Karpas-422 (cell line): Measurements from ENCODE around the gene KL. TPM values are rescaled to one million over a fixed set of nuclear protein-coding genes. Genes with fewer than 3 reads are reported as not detected.

Experiments
- DNase-seq: peaks from one replicate; pipeline ENCODE4 v3.0.0-alpha.2; 2015
- H2AFZ ChIP-seq: fragments of 200-600 bp; sonication (generic); 2 replicates; pipeline ENCODE4 v1.6.1; 2014; ENCODE audit warnings: antibody characterized with exemption, low read length, mixed read lengths
- H3K27ac ChIP-seq: fragments of 200-600 bp; sonication (generic); 2 replicates; pipeline ENCODE4 v1.5.1; 2014; ENCODE audit warnings: mild to moderate bottlenecking, low read length, moderate library complexity
- H3K27me3 ChIP-seq: fragments of 200-600 bp; sonication (generic); 2 replicates; pipeline ENCODE4 v1.6.1; 2014; ENCODE audit warnings: low read length, mixed read lengths
- H3K36me3 ChIP-seq: fragments of 200-600 bp; sonication (generic); 2 replicates; pipeline ENCODE4 v1.6.1; 2014; ENCODE audit warnings: low read length, mixed read lengths; ENCODE audit not compliant: insufficient read depth
- H3K4me1 ChIP-seq: fragments of 200-600 bp; sonication (generic); 2 replicates; pipeline ENCODE4 v1.6.1; 2014; ENCODE audit warnings: mild to moderate bottlenecking, low read length, mixed read lengths
- H3K4me2 ChIP-seq: fragments of 200-600 bp; sonication (generic); 2 replicates; pipeline ENCODE4 v1.6.1; 2014; ENCODE audit warnings: low read length, low read depth, mild to moderate bottlenecking; ENCODE audit not compliant: poor library complexity, severe bottlenecking
- H3K4me3 ChIP-seq: fragments of 200-600 bp; sonication (generic); 2 replicates; pipeline ENCODE4 v1.5.1; 2014; ENCODE audit warnings: mild to moderate bottlenecking, antibody characterized with exemption, low read length, mixed read lengths
- H3K79me2 ChIP-seq: fragments of 200-600 bp; sonication (generic); 2 replicates; pipeline ENCODE4 v1.6.1; 2014; ENCODE audit warnings: mild to moderate bottlenecking, low read length, mixed read lengths
- H3K9ac ChIP-seq: fragments of 200-600 bp; sonication (generic); 2 replicates; pipeline ENCODE4 v1.6.0; 2014; ENCODE audit warnings: low read length
- H3K9me2 ChIP-seq: fragments of 200-600 bp; sonication (generic), shearing (Covaris generic); replicated peaks from 2 replicates; pipeline ENCODE4 v1.6.0; 2014; ENCODE audit warnings: mild to moderate bottlenecking, low read length, moderate library complexity; ENCODE audit not compliant: insufficient read depth
- H3K9me3 ChIP-seq: fragments of 300-700, 200-600 bp; sonication (generic); 2 replicates; pipeline ENCODE4 v1.6.1; 2014; ENCODE audit warnings: low read length, mixed read lengths
- H4K20me1 ChIP-seq: fragments of 200-600 bp; sonication (generic); 2 replicates; pipeline ENCODE4 v1.6.1; 2014; ENCODE audit warnings: mild to moderate bottlenecking, antibody characterized with exemption, low read length, low read depth; ENCODE audit not compliant: insufficient read depth
- total RNA-seq: library from RNA; depleted of rRNA; stranded (reverse); fragments of >200 nt; shearing (Covaris generic); gene quantifications from 2 replicates; pipeline ENCODE4 v1.2.3, GENCODE V29; 2014; ENCODE audit warnings: low replicate concordance; rRNA removed

Gene KL
- not detected in 2 replicates for total RNA-seq

DNA sequence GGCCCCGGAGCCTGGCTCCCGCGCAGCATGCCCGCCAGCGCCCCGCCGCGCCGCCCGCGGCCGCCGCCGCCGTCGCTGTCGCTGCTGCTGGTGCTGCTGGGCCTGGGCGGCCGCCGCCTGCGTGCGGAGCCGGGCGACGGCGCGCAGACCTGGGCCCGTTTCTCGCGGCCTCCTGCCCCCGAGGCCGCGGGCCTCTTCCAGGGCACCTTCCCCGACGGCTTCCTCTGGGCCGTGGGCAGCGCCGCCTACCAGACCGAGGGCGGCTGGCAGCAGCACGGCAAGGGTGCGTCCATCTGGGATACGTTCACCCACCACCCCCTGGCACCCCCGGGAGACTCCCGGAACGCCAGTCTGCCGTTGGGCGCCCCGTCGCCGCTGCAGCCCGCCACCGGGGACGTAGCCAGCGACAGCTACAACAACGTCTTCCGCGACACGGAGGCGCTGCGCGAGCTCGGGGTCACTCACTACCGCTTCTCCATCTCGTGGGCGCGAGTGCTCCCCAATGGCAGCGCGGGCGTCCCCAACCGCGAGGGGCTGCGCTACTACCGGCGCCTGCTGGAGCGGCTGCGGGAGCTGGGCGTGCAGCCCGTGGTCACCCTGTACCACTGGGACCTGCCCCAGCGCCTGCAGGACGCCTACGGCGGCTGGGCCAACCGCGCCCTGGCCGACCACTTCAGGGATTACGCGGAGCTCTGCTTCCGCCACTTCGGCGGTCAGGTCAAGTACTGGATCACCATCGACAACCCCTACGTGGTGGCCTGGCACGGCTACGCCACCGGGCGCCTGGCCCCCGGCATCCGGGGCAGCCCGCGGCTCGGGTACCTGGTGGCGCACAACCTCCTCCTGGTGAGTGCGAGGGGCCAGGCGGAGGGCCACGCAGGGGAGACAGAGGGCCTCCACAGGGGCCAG is at the start of gene KL:
KL (plus strand) TSS at position 10 of the 909 bp plus-strand sequence; CDS start at position 28, 18 bp downstream.
- Histone ChIP-seq H3K9me2 (no peaks in the 10 kb centered on the region), H2AFZ (no peak within 1 kb of the TSS), H3K36me3 (no peaks in the 10 kb centered on the region), H3K4me3 (no peak within 1 kb of the TSS), H3K27me3 (no peaks in the 10 kb centered on the region), H3K4me2 (no peak within 1 kb of the TSS), H3K9me3 (no peaks in the 10 kb centered on the region), H3K27ac (no peak within 1 kb of the TSS), H3K4me1 (no peaks in the 10 kb centered on the region), H3K79me2 (no peaks in the 10 kb centered on the region), H3K9ac (no peak within 1 kb of the TSS), H4K20me1 (no peaks in the 10 kb centered on the region)
- DNase-seq, result no peak

GRCh38 chr13:32967584-32968182 is 48.5 kb upstream of the KL start:
- H3K27me3 ChIP-seq, result no peaks in the 10 kb centered on the region
- no peak overlapping the region for H2AFZ ChIP-seq
- no peaks in the 10 kb centered on the region for H4K20me1 ChIP-seq
- H3K4me3 ChIP-seq, result no peak overlapping the region
- H3K9me2 ChIP-seq, result no peaks in the 10 kb centered on the region
- H3K9me3 ChIP-seq, result no peaks in the 10 kb centered on the region
- H3K27ac ChIP-seq, result no peak overlapping the region
- DNase-seq, result no peak
- no peak overlapping the region for H3K4me2 ChIP-seq
- no peaks in the 10 kb centered on the region for H3K36me3 ChIP-seq
- H3K9ac ChIP-seq, result no peak overlapping the region
- H3K4me1 ChIP-seq, result no peaks in the 10 kb centered on the region
- no peaks in the 10 kb centered on the region for H3K79me2 ChIP-seq

DNA sequence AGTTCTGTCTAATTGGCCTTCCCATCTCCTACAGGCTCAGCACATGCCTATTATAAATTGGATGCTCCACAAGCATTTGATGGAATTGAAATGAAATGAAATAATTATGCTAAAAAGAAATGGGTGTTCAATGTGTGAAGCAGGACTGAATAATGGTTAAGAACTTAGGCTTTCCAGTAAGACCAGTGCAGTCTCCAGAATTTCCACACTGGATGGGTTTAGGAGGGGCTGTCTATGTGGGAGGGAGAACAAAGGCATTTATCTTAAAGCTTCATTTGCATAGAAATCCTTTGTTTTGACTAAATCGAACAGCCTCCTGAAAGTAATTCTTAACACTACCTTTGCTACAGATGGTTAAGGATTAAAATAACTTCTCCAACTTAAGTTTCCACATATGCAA is 47.9 kb upstream of the KL start:
- no peaks in the 10 kb centered on the region for H3K36me3 ChIP-seq
- DNase-seq, result no peak
- H3K4me1 ChIP-seq, result no peaks in the 10 kb centered on the region
- H3K79me2 ChIP-seq, result no peaks in the 10 kb centered on the region
- no peaks in the 10 kb centered on the region for H4K20me1 ChIP-seq
- H3K9me3 ChIP-seq, result no peaks in the 10 kb centered on the region
- no peaks in the 10 kb centered on the region for H3K9me2 ChIP-seq
- no peak overlapping the region for H3K9ac ChIP-seq
- H3K27ac ChIP-seq, result no peak overlapping the region
- H3K4me2 ChIP-seq, result no peak overlapping the region
- no peaks in the 10 kb centered on the region for H3K27me3 ChIP-seq
- H2AFZ ChIP-seq, result no peak overlapping the region
- no peak overlapping the region for H3K4me3 ChIP-seq

DNA sequence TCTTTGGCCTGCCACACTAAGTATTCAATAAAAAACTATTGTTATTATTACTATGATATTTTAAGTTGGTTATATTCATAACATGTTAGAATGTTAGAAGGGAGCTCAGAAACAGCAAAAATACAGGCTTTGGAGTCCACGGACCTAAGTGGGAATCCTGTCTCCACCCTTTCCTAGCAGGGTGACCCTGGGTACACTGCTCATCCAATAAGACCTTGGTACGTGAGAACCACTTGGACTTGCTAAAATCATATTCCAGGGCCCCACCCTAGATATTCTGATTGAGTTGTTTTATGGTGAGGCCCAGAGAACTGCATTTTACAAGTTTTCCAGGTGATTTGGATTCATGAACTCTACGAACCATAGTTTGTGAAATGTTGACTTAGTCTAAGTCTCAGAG is 47.4 kb upstream of the KL start:
- H3K4me2 ChIP-seq, result no peak overlapping the region
- no peaks in the 10 kb centered on the region for H3K36me3 ChIP-seq
- H3K27me3 ChIP-seq, result no peaks in the 10 kb centered on the region
- DNase-seq, result no peak
- no peaks in the 10 kb centered on the region for H3K79me2 ChIP-seq
- H3K9ac ChIP-seq, result no peak overlapping the region
- no peaks in the 10 kb centered on the region for H3K9me2 ChIP-seq
- H2AFZ ChIP-seq, result no peak overlapping the region
- H3K4me3 ChIP-seq, result no peak overlapping the region
- no peaks in the 10 kb centered on the region for H3K9me3 ChIP-seq
- H3K27ac ChIP-seq, result no peak overlapping the region
- H4K20me1 ChIP-seq, result no peaks in the 10 kb centered on the region
- no peaks in the 10 kb centered on the region for H3K4me1 ChIP-seq

GRCh38 chr13:32969516-32969941 is 46.7 kb upstream of the KL start:
- Histone ChIP-seq H3K9ac (no peak overlapping the region), H2AFZ (no peak overlapping the region), H4K20me1 (no peaks in the 10 kb centered on the region)

DNA sequence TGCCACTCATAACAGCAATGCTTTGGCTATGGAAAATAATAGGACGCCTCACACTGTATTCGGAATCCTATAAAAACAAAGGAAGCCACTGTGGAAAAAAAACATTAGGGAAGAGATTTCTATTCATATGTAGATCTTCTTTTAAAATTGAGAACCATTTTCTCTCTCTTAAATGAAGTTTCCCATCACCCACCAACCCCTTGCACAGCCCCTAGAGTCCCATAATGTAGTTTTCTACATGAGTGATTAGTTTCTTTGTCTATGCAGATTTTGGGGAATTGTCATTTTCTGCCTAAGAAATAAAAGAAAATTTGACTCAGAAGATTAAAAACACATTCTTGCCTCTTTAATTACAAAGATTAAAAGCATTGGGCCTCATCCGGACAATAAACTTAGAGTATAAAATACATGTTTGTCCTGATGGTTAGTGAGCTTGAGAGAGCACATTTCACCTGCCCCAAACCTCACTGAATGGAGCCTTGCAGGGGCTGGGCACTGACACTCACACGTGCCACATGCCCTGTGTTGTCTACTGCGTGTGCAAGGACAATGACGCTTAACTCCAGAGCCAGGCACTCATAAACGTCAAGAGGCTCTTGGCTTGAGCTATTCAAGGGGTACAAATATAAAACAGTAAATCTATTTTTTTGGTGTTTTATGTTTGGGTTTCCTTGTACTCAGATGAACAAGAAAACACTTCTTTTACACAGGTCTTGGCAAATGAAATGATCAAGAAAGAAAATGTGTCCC is 40.0 kb upstream of the KL start:
- Histone ChIP-seq H2AFZ (no peak overlapping the region), H3K9me3 (no peaks in the 10 kb centered on the region), H3K4me2 (no peak overlapping the region), H3K9ac (no peak overlapping the region), H3K4me1 (no peaks in the 10 kb centered on the region), H3K27ac (no peak overlapping the region), H3K27me3 (no peaks in the 10 kb centered on the region), H3K4me3 (no peak overlapping the region), H4K20me1 (no peaks in the 10 kb centered on the region), H3K9me2 (no peaks in the 10 kb centered on the region), H3K36me3 (no peaks in the 10 kb centered on the region), H3K79me2 (no peaks in the 10 kb centered on the region)
- no peak for DNase-seq

More at GRCh38 chr13:32969516-32969941, 46.7 kb upstream of the KL start:
- H3K4me2 ChIP-seq, result no peak overlapping the region
- H3K4me1 ChIP-seq, result no peaks in the 10 kb centered on the region
- H3K79me2 ChIP-seq, result no peaks in the 10 kb centered on the region
- H3K4me3 ChIP-seq, result no peak overlapping the region
- H3K27me3 ChIP-seq, result no peaks in the 10 kb centered on the region
- no peaks in the 10 kb centered on the region for H3K9me2 ChIP-seq
- H3K9me3 ChIP-seq, result no peaks in the 10 kb centered on the region
- no peak overlapping the region for H3K27ac ChIP-seq
- DNase-seq, result no peak
- no peaks in the 10 kb centered on the region for H3K36me3 ChIP-seq

DNA sequence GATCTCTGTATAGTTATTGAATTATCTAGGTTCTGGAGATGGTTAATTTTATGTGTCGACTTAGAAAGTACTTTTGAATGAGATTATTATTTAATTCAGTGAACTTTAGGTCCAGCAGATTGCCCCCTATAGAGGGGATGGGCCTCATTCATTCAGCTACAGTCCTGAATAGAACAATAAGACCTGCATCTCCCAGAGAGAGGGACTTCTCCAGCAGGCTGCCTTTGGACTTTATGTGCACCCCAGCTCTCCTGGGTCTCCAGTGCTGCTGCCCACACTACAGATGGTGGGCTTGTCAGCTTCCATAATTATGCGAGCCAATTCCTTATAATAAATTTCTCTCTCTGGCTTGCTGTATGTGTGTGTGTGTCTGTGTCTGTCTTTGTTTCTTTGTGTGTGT is 39.3 kb upstream of the KL start:
- Histone ChIP-seq H3K9me2 (no peaks in the 10 kb centered on the region), H4K20me1 (no peaks in the 10 kb centered on the region), H3K4me3 (no peak overlapping the region), H3K9ac (no peak overlapping the region), H3K4me1 (no peaks in the 10 kb centered on the region), H3K4me2 (no peak overlapping the region), H3K27ac (no peak overlapping the region), H3K36me3 (no peaks in the 10 kb centered on the region), H2AFZ (no peak overlapping the region), H3K79me2 (no peaks in the 10 kb centered on the region), H3K9me3 (no peaks in the 10 kb centered on the region), H3K27me3 (no peaks in the 10 kb centered on the region)
- no peak for DNase-seq

- DNase-seq, result no peak
- Histone ChIP-seq H3K4me1 (no peaks in the 10 kb centered on the region), H4K20me1 (no peaks in the 10 kb centered on the region), H3K9me2 (no peaks in the 10 kb centered on the region), H2AFZ (no peak overlapping the region), H3K36me3 (no peaks in the 10 kb centered on the region), H3K9me3 (no peaks in the 10 kb centered on the region), H3K4me2 (no peak overlapping the region), H3K79me2 (no peaks in the 10 kb centered on the region), H3K9ac (no peak overlapping the region), H3K27ac (no peak overlapping the region), H3K27me3 (no peaks in the 10 kb centered on the region), H3K4me3 (no peak overlapping the region)
These were observed 38.9 kb upstream of the KL start for GRCh38 chr13:32977321-32977720.
